Measurements from ENCODE around the gene FOXD1.

GRCh38 chr5:73487815-73488214, 39.2 kb upstream of the FOXD1 start:
- TF ChIP-seq TAF1 (IDR thresholded peaks at IDR 0.05; ENCODE audit: borderline replicate concordance, low read depth, low read length) (no peak), POLR2A (IDR thresholded peaks at IDR 0.05; ENCODE audit: low read depth, low read length) (no peak)
